Adipose tissue (tissue), 3 donors: ENCODE measurements around the gene PRKD1. TPM values are rescaled to one million over a fixed set of nuclear protein-coding genes. Genes with fewer than 3 reads are reported as not detected.

Source experiments
- H3K27ac ChIP-seq: one replicate; pipeline ENCODE4 v1.5.1; 2013; ENCODE audit warnings: low read depth, low read length
- WGBS, 3 donors: extraction: QIAGEN DNeasy Blood & Tissue Kit; methylation state at CpG; one replicate each; pipeline ENCODE4 v1.1.7; 2013; 5-methylcytosine and 5-hydroxymethylcytosine counted together
- polyA plus RNA-seq, 3 donors: library from polyadenylated mRNA; stranded (reverse); fragments of 200-250 nt; gene quantifications; one replicate each; pipeline ENCODE4 v1.2.3, GENCODE V29; 2013
- donor health status: healthy with polysubstance abuse.
- donor health status: Bipolar disorder and iron deficiency.
- donor health status: healthy.

Gene PRKD1
- polyA plus RNA-seq, 3 donors = 3.7 to 9.9 (median 5.4) TPM

GRCh38 chr14:29672831-29673230 lies 254.8 kb downstream of the PRKD1 start:
- WGBS, 3 donors = 68 to 82% (median 71%) methylated on average over 3 of the region's 3 CpGs
- no peak overlapping the region for H3K27ac ChIP-seq

DNA sequence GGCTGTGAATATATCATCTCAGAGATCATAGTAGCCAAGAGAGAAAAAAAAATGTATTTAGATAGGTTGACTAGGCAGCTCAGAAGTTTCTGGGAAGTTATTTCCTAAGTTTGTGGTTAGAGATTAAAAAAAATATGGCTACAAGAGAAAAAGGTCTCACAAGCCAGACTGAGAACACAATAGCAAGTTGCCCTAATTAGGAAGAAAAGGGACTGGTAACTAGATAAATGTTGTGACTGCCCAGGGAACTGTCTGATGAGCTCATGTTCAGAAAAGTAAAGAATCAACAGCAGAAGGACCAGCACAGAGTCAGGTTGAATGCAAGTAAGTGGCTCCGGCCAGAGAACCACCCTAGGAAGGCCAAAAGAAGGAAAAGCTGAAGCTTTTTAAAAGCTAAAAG lies 256.6 kb downstream of the PRKD1 start:
- H3K27ac ChIP-seq = no peak overlapping the region
- 77 to 95% (median 86%) methylated on average over 1 of the region's 1 CpG for WGBS, 3 donors

GRCh38 chr14:29668201-29668600 lies 259.4 kb downstream of the PRKD1 start:
- WGBS, 3 donors = 90 to 94% (median 90%) methylated on average over 1 of the region's 1 CpG
- no peak overlapping the region for H3K27ac ChIP-seq

DNA sequence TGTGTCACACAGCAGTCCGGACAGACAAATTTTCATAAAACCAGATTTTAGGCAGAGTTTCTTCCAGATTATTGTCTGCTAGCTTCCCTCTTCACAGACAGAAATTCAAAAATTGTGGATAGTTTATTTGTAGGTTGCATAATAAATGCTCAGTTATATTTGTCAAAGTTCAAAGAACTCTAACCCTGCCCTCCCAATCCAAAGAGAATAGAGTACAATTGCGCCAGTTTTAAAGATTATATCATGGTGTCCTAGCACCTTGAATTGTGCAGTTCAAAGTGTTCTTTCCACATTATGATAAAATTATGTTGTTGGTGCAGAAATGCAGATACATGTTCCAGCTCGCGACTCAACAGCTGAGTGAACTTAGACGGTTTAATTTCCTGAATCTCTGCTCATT lies 263.1 kb downstream of the PRKD1 start:
- no peak overlapping the region for H3K27ac ChIP-seq
- WGBS, 3 donors = 91 to 95% (median 93%) methylated on average over 5 of the region's 5 CpGs

GRCh38 chr14:29663281-29663801 lies 264.3 kb downstream of the PRKD1 start:
- H3K27ac ChIP-seq = no peak overlapping the region
- 62 to 78% (median 65%) methylated on average over 7 of the region's 7 CpGs for WGBS, 3 donors

- 41 to 66% (median 47%) methylated on average over 4 of the region's 4 CpGs for WGBS, 3 donors
- H3K27ac ChIP-seq = no peak overlapping the region
These were observed 272.6 kb downstream of the PRKD1 start for GRCh38 chr14:29654901-29655550.

DNA sequence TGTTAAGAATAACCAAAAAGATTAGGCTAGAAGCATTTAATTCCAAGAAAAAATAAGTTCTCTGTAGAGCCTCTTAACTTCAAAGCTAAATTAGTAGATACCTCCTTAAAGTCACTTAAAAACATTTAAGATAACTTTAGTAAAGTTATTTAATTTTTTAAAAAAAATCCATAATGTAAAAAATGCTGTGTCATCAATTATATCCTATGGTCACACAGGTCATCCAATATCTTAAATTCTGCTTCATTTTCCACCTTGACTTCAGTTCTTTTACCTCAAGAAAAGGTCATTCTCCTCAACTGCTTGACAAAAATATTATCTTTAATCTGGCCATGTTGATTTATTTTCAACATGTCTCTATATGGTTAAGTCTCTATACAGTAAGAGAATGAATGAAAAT lies 274.3 kb downstream of the PRKD1 start:
- H3K27ac ChIP-seq = no peak overlapping the region

DNA sequence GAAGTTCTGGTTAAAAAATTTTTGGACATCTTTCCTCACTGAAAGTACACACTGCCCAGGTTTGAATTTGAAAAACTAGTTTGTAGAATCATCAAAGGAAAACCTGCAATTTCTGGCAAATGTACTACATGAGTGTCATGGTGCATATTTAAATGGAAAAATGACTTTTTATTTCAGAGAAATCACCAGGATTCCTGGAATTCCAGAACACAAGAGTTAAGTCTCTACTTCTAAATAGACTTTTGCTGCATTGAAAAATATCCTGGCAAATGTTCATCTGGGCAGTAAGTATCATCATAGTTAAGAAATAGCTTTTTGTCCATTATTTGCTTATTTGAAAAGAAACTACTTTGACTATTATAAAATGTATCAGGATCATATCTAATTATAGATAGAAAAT lies 275.1 kb downstream of the PRKD1 start:
- H3K27ac ChIP-seq = no peak overlapping the region

GRCh38 chr14:29650554-29651269 lies 276.9 kb downstream of the PRKD1 start:
- WGBS, 3 donors = 43 to 89% (median 85%) methylated on average over 4 of the region's 4 CpGs
- no peak overlapping the region for H3K27ac ChIP-seq

DNA sequence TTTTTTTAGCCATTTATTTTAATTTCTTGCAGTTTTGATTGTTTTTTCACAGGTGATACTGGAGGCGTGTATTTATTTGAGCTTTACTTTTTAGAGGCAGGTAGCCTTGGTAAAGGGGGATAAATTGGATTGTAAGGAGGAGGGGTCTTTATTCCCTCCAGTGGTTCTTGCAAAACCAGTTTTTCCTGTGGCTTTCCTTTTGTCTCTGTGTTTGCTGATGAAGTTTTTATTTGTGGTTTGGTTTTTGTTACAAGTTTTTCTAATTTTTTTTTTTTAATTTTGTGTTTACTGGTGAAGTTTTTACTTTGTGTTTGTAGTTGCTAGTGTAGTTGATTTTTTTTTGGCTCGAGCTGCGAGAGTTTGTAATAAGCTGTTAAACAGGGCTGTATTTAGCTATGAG lies 278.5 kb downstream of the PRKD1 start:
- 65 to 95% (median 95%) methylated on average over 3 of the region's 3 CpGs for WGBS, 3 donors
- H3K27ac ChIP-seq = no peak overlapping the region

- no peak overlapping the region for H3K27ac ChIP-seq
These were observed 279.6 kb downstream of the PRKD1 start for GRCh38 chr14:29648045-29648444.

GRCh38 chr14:29645117-29645516 lies 282.5 kb downstream of the PRKD1 start:
- 49 to 81% (median 71%) methylated on average over 1 of the region's 1 CpG for WGBS, 3 donors
- H3K27ac ChIP-seq = no peak overlapping the region

DNA sequence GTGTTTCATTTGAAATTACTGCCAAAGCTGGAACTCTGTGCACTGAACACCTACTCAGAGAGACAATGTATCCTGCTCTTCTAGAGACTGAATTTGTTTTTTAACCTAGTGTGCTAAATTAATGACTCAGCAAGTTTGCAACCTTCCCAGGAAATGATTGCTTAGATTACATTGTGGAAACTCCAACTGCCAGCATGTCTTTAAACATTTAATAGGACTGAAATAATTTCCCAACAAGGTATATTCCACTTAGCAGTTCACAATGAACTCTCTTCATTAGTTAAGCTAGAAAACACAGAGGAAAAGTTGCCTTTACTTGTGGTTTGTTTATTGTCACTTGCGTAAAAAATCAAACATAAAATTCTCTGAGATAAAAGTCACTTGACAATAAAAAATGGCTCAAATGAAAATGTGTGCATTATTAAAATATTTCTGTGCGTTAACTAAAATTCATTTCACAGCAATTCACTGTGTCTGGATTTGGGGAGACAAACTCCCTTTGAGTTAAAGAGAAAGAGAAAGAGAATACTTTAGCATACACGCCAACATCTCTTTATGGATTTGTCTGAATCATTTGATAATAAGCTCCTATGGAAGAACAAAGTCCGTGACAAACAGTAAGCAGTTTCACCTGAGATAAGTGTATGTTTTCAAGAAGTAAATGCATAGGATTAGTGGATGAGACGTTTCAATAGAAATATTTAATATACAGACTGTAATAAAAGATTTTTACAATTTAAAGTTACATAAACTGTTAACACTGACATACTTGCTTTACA lies 284.0 kb downstream of the PRKD1 start:
- no peak overlapping the region for H3K27ac ChIP-seq
- WGBS, 3 donors = 40 to 79% (median 74%) methylated on average over 5 of the region's 5 CpGs

DNA sequence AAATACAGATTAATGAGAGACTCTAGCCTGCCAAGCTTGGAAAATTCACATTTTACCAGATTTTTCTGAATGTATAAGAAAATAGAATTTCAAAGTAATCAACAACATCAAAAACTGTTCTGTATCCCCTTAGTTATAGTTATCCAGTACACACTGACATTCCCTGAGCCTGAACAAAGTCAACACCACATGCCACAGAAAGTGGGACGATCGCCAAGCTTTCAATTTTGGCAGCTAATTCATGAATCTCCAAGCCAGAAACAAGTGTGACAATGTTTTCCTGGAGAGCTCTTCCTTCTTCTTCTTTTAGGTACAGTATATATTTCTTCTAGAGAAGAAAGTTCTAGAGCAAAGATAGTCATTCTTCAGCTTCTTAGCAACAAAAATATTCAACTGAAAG lies 290.2 kb downstream of the PRKD1 start:
- WGBS, 3 donors = 9 to 29% (median 12%) methylated on average over 2 of the region's 2 CpGs
- H3K27ac ChIP-seq = no peak overlapping the region

DNA sequence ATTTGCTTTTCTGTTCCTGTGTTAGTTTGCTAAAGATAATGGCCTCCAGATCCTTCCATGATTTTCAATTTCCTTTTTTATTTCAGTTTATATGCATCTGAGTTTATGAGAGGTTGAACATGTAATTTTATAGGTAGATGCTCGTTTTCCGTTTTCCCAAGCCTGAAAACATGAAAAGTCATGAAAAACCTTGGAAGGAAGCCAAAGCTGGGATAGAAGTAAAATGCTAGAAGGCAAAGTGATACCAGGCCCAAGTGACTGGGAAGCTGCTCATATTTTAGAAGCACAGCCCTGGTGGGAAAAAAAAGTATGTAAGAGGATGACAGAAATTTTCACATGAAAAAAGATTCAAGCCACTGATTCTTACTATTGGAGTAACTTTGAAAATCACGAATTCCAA lies 290.8 kb downstream of the PRKD1 start:
- 46 to 82% (median 76%) methylated on average over 3 of the region's 3 CpGs for WGBS, 3 donors
- H3K27ac ChIP-seq = no peak overlapping the region

GRCh38 chr14:29630566-29631160 lies 297.0 kb downstream of the PRKD1 start:
- 79 to 97% (median 83%) methylated on average over 5 of the region's 5 CpGs for WGBS, 3 donors
- no peak overlapping the region for H3K27ac ChIP-seq

- H3K27ac ChIP-seq = no peak overlapping the region
These were observed 297.8 kb downstream of the PRKD1 start for GRCh38 chr14:29629839-29630238.

DNA sequence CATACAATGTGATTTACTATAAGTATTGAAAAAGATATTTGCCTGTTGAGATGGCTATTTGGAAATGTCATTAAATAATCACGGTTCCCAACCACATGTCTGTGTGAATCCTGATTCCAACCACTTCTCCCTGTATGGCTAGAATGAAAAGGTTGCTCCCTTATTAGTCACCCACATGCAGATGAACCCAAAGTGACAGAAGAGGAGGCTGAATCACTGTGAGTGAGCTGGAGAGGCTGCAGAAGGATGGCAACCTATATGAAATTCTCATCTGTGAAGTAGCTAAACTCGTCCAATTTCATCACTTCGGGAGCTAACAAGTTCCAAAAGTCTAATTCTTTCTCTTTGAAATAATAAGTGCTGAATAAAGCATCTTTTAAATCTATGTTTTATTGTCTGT lies 300.5 kb downstream of the PRKD1 start:
- 84 to 92% (median 86%) methylated on average over 3 of the region's 3 CpGs for WGBS, 3 donors

More for the DNA sequence above, 300.5 kb downstream of the PRKD1 start:
- H3K27ac ChIP-seq = no peak overlapping the region
